ENCODE data around the gene TMEM92.
"Not testable (repeated sequence)": the region's sequence is repeated elsewhere in the genome, so short reads cannot be mapped to it uniquely, and the experiment has no call there.

TMEM92 gene

GRCh38 chr17:50267074-50267841, 7.0 kb upstream of the TMEM92 start:
- no peak overlapping the region for H3K4me3 ChIP-seq (ENCODE audit: low read length)
- DNase-seq (ENCODE audit: low read depth), result no peak
- no peak for TF ChIP-seq CTCF (conservative IDR thresholded peaks at IDR 0.05; ENCODE audit: low read depth, low read length)

GRCh38 chr17:50268026-50268425, 6.2 kb upstream of the TMEM92 start:
- DNase-seq (ENCODE audit: low read depth), result no peak
- no peak overlapping the region for H3K4me3 ChIP-seq (ENCODE audit: low read length)
- TF ChIP-seq CTCF (conservative IDR thresholded peaks at IDR 0.05; ENCODE audit: low read depth, low read length), result no peak

- no peak for TF ChIP-seq CTCF (conservative IDR thresholded peaks at IDR 0.05; ENCODE audit: low read depth, low read length)
- no peak overlapping the region for H3K4me3 ChIP-seq (ENCODE audit: low read length)
- no peak for DNase-seq (ENCODE audit: low read depth)
Observed at GRCh38 chr17:50268743-50269275, 5.5 kb upstream of the TMEM92 start.

- DNase-seq (ENCODE audit: low read depth), result peak; percentile 20
- peak; percentile 89 for TF ChIP-seq CTCF (conservative IDR thresholded peaks at IDR 0.05; ENCODE audit: low read depth, low read length)
- no peak overlapping the region for H3K4me3 ChIP-seq (ENCODE audit: low read length)
Observed at GRCh38 chr17:50269477-50270434, 4.5 kb upstream of the TMEM92 start.

GRCh38 chr17:50270435-50271362, 3.6 kb upstream of the TMEM92 start:
- no peak for DNase-seq (ENCODE audit: low read depth)
- H3K4me3 ChIP-seq (ENCODE audit: low read length), result no peak overlapping the region
- no peak for TF ChIP-seq CTCF (conservative IDR thresholded peaks at IDR 0.05; ENCODE audit: low read depth, low read length)

GRCh38 chr17:50271363-50271750, 2.9 kb upstream of the TMEM92 start:
- H3K4me3 ChIP-seq (ENCODE audit: low read length); DNase-seq (ENCODE audit: low read depth): not testable (repeated sequence)
